ENCODE data around the gene TMEM212.

The TMEM212 gene

GRCh38 chr3:171883257-171883892 lies 40.2 kb downstream of the TMEM212 start:
- H3K9ac ChIP-seq (ENCODE audit: low read depth, low read length): no peak overlapping the region
- H3K36me3 ChIP-seq (ENCODE audit: control insufficient read depth, insufficient read depth, low read length): no peaks in the 10 kb centered on the region
- no peak overlapping the region for H3K4me3 ChIP-seq (ENCODE audit: low read depth, low read length)
- peaks cover 4% of the 10 kb centered on the region for H3K9me3 ChIP-seq (ENCODE audit: control insufficient read depth, insufficient read depth, low read length)
- H3K27me3 ChIP-seq (ENCODE audit: control insufficient read depth, insufficient read depth, low read length): no peaks in the 10 kb centered on the region
- peaks cover 4% of the 10 kb centered on the region for H3K4me1 ChIP-seq (ENCODE audit: control insufficient read depth, insufficient read depth, low read length)

DNA sequence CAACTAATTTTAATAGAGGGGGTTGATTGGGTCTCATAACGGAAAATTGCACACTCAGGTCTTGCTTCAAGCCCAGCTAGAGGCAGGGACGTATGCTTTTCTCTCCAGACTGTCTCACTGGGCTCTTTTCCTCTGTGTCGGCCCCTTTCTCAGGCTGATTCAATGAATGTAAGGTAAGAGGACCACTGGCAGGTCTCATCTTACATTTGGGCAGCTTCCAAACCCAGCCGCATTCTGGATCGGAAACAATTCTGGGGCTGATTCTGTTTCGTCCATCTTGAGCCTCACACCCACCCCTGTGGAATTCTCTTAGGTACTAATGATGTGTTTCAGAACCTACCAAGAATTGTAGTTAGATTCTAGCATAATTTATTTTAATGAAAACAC lies 40.7 kb downstream of the TMEM212 start:
- Histone ChIP-seq H3K27me3 (ENCODE audit: control insufficient read depth, insufficient read depth, low read length) (no peaks in the 10 kb centered on the region), H3K4me1 (ENCODE audit: control insufficient read depth, insufficient read depth, low read length) (peaks cover 4% of the 10 kb centered on the region), H3K36me3 (ENCODE audit: control insufficient read depth, insufficient read depth, low read length) (no peaks in the 10 kb centered on the region), H3K9me3 (ENCODE audit: control insufficient read depth, insufficient read depth, low read length) (peaks cover 4% of the 10 kb centered on the region), H3K9ac (ENCODE audit: low read depth, low read length) (no peak overlapping the region), H3K4me3 (ENCODE audit: low read depth, low read length) (no peak overlapping the region)

DNA sequence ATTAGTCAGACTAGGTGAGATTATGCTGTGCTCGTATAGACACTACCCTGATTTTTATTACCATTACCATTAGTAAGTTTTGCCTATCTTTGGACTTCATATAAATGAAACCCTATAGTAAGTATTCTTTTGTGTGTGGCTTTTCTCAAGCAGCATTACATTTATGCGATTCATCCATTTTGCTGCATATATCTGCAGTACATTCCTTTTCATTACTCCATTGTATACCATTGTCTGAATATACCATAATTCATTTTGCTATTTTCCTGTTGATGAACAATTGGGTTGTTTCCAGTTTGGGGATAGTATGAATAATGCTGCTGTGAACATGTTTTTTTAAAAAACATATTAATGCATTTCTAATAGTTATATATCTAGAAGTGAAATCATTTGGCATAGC lies 45.3 kb downstream of the TMEM212 start:
- Histone ChIP-seq H3K4me1 (ENCODE audit: control insufficient read depth, insufficient read depth, low read length) (peaks cover 4% of the 10 kb centered on the region), H3K4me3 (ENCODE audit: low read depth, low read length) (no peak overlapping the region), H3K9ac (ENCODE audit: low read depth, low read length) (no peak overlapping the region)

GRCh38 chr3:171890398-171890797 lies 47.2 kb downstream of the TMEM212 start:
- no peak overlapping the region for H3K4me3 ChIP-seq (ENCODE audit: low read depth, low read length)
- H3K4me1 ChIP-seq (ENCODE audit: control insufficient read depth, insufficient read depth, low read length): peaks cover 2% of the 10 kb centered on the region
- H3K9ac ChIP-seq (ENCODE audit: low read depth, low read length): no peak overlapping the region
- H3K36me3 ChIP-seq (ENCODE audit: control insufficient read depth, insufficient read depth, low read length): no peaks in the 10 kb centered on the region
- H3K27me3 ChIP-seq (ENCODE audit: control insufficient read depth, insufficient read depth, low read length): no peaks in the 10 kb centered on the region
- H3K9me3 ChIP-seq (ENCODE audit: control insufficient read depth, insufficient read depth, low read length): peaks cover 4% of the 10 kb centered on the region

More for the DNA sequence above, 45.3 kb downstream of the TMEM212 start:
- H3K36me3 ChIP-seq (ENCODE audit: control insufficient read depth, insufficient read depth, low read length): no peaks in the 10 kb centered on the region
- no peaks in the 10 kb centered on the region for H3K27me3 ChIP-seq (ENCODE audit: control insufficient read depth, insufficient read depth, low read length)
- H3K9me3 ChIP-seq (ENCODE audit: control insufficient read depth, insufficient read depth, low read length): peaks cover 4% of the 10 kb centered on the region

GRCh38 chr3:171892457-171892856 lies 49.3 kb downstream of the TMEM212 start:
- Histone ChIP-seq H3K4me3 (ENCODE audit: low read depth, low read length) (no peak overlapping the region), H3K4me1 (ENCODE audit: control insufficient read depth, insufficient read depth, low read length) (peaks cover 2% of the 10 kb centered on the region), H3K9ac (ENCODE audit: low read depth, low read length) (no peak overlapping the region), H3K27me3 (ENCODE audit: control insufficient read depth, insufficient read depth, low read length) (no peaks in the 10 kb centered on the region), H3K9me3 (ENCODE audit: control insufficient read depth, insufficient read depth, low read length) (peaks cover 1% of the 10 kb centered on the region), H3K36me3 (ENCODE audit: control insufficient read depth, insufficient read depth, low read length) (no peaks in the 10 kb centered on the region)

GRCh38 chr3:171895291-171895690 lies 52.1 kb downstream of the TMEM212 start:
- H3K27me3 ChIP-seq (ENCODE audit: control insufficient read depth, insufficient read depth, low read length): no peaks in the 10 kb centered on the region
- H3K36me3 ChIP-seq (ENCODE audit: control insufficient read depth, insufficient read depth, low read length): no peaks in the 10 kb centered on the region
- H3K4me1 ChIP-seq (ENCODE audit: control insufficient read depth, insufficient read depth, low read length): peaks cover 2% of the 10 kb centered on the region
- H3K9me3 ChIP-seq (ENCODE audit: control insufficient read depth, insufficient read depth, low read length): no peaks in the 10 kb centered on the region
- no peak overlapping the region for H3K9ac ChIP-seq (ENCODE audit: low read depth, low read length)
- no peak overlapping the region for H3K4me3 ChIP-seq (ENCODE audit: low read depth, low read length)

DNA sequence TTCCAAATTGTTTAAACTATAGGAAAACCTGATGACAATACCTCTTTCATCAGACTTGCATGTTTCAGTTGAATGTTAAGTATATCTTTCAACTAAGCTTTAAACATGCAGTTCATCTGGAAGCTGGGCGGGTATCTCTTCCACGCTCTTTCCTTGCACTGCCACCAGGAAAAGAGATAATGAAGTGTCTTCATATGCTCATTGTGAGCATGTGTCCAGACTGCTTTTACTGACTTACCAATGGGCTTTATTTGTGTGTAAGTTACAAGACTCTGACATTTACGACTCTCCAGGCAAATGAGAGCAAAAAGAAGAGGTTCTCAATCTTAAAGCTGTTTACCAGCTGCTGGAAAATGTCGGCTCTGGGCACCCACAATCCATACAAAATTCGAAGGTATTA lies 52.8 kb downstream of the TMEM212 start:
- no peaks in the 10 kb centered on the region for H3K36me3 ChIP-seq (ENCODE audit: control insufficient read depth, insufficient read depth, low read length)
- no peaks in the 10 kb centered on the region for H3K27me3 ChIP-seq (ENCODE audit: control insufficient read depth, insufficient read depth, low read length)
- no peak overlapping the region for H3K4me3 ChIP-seq (ENCODE audit: low read depth, low read length)
- H3K9ac ChIP-seq (ENCODE audit: low read depth, low read length): no peak overlapping the region
- H3K9me3 ChIP-seq (ENCODE audit: control insufficient read depth, insufficient read depth, low read length): no peaks in the 10 kb centered on the region
- peaks cover 2% of the 10 kb centered on the region for H3K4me1 ChIP-seq (ENCODE audit: control insufficient read depth, insufficient read depth, low read length)

DNA sequence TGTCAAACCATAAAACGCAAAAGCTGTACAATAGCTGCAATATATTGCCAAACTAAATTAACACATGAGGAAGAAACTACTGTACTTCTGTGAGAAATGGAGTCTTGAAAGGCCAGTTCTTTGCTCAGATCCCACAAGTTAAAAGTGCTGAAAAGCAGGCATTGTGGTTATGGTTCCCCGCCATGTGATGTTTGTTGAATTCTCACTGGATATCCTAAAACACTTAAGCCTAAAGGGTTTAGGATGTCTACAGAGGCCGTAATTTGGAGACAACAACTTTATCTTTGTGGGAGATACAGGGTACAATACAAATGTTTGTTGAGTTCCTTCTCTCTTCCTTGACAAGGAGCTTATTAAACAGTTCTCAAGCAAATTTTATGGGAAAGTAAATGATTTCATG lies 53.2 kb downstream of the TMEM212 start:
- Histone ChIP-seq H3K36me3 (ENCODE audit: control insufficient read depth, insufficient read depth, low read length) (no peaks in the 10 kb centered on the region), H3K4me1 (ENCODE audit: control insufficient read depth, insufficient read depth, low read length) (peaks cover 2% of the 10 kb centered on the region), H3K9me3 (ENCODE audit: control insufficient read depth, insufficient read depth, low read length) (no peaks in the 10 kb centered on the region), H3K4me3 (ENCODE audit: low read depth, low read length) (no peak overlapping the region), H3K27me3 (ENCODE audit: control insufficient read depth, insufficient read depth, low read length) (no peaks in the 10 kb centered on the region), H3K9ac (ENCODE audit: low read depth, low read length) (no peak overlapping the region)

DNA sequence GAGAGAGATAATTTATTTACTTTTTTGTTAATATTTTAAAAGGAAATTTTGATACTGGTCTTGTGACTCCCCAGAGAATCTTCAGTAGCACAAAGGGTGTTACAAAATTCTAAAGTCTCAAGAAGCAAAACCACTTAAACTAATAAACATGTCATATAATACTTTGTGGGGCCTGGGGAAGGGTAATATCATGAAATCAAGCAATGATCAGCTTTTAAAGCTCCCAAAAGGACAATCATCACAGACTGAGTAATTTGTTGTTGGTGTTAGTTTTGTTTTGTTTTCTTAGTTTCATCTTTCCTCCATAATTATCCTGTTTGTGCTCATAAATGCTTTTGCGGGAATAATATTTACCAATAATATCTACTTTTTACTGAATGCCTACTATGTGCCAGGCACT lies 55.0 kb downstream of the TMEM212 start:
- Histone ChIP-seq H3K9me3 (ENCODE audit: control insufficient read depth, insufficient read depth, low read length) (no peaks in the 10 kb centered on the region), H3K9ac (ENCODE audit: low read depth, low read length) (no peak overlapping the region), H3K4me1 (ENCODE audit: control insufficient read depth, insufficient read depth, low read length) (peaks cover 2% of the 10 kb centered on the region), H3K27me3 (ENCODE audit: control insufficient read depth, insufficient read depth, low read length) (no peaks in the 10 kb centered on the region), H3K4me3 (ENCODE audit: low read depth, low read length) (no peak overlapping the region), H3K36me3 (ENCODE audit: control insufficient read depth, insufficient read depth, low read length) (no peaks in the 10 kb centered on the region)

DNA sequence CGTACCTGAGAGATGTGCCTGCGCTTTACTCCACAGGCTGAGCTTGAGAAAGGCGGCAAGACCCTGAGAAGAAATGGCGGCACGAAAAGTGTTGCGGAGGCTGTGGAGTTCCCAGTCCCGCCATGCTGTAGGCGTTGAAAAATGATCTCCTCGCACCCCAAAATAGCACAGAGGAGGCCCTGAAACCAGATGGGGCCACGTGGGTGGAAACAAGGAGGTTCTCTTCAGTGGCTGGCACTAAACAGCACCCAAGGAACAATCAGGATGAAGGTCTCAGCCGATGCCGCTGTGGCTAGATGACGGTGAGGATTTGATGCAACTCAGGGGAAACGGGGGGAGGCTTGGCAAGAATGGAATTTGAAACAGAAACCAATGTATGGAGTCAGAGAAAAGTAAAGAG lies 57.3 kb downstream of the TMEM212 start:
- Histone ChIP-seq H3K27me3 (ENCODE audit: control insufficient read depth, insufficient read depth, low read length) (no peaks in the 10 kb centered on the region), H3K4me1 (ENCODE audit: control insufficient read depth, insufficient read depth, low read length) (no peaks in the 10 kb centered on the region), H3K9ac (ENCODE audit: low read depth, low read length) (no peak overlapping the region), H3K4me3 (ENCODE audit: low read depth, low read length) (no peak overlapping the region), H3K9me3 (ENCODE audit: control insufficient read depth, insufficient read depth, low read length) (no peaks in the 10 kb centered on the region), H3K36me3 (ENCODE audit: control insufficient read depth, insufficient read depth, low read length) (no peaks in the 10 kb centered on the region)

DNA sequence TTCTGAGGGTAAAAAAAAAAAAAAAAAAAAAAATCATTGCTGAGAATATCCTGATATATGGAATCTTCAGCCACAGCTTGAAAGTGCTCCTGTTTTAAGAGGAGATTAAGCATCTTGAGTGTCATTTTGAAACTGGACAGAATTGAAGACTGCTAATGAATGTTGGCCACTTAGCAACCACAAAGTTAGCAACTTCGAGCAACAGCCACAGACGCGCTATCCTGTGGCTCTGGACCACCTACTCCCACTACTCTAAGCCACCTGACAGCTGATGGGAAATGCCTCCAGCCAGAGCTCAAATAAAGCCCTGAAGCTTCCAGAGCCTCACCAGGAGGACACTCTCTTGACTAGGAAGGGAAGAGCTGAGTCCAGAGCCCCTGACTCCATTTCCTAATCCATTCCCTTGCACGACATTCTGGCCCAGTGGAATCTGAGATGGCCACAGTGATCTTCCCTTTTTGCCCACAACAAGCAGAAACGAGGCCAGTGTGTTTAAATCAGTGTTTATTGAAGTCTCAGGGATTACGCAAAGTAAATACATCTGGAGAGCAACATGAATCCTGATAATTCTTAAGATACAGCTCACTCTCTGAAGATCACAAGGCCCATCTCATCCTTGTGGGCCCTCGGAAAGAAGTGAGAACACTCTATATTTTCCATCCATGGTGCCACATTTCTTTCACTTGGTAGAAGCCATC lies 58.6 kb downstream of the TMEM212 start:
- H3K4me3 ChIP-seq (ENCODE audit: low read depth, low read length): no peak overlapping the region
- H3K9ac ChIP-seq (ENCODE audit: low read depth, low read length): no peak overlapping the region
- H3K36me3 ChIP-seq (ENCODE audit: control insufficient read depth, insufficient read depth, low read length): no peaks in the 10 kb centered on the region
- H3K4me1 ChIP-seq (ENCODE audit: control insufficient read depth, insufficient read depth, low read length): no peaks in the 10 kb centered on the region
- no peaks in the 10 kb centered on the region for H3K9me3 ChIP-seq (ENCODE audit: control insufficient read depth, insufficient read depth, low read length)
- no peaks in the 10 kb centered on the region for H3K27me3 ChIP-seq (ENCODE audit: control insufficient read depth, insufficient read depth, low read length)

- Histone ChIP-seq H3K9me3 (ENCODE audit: control insufficient read depth, insufficient read depth, low read length) (no peaks in the 10 kb centered on the region), H3K36me3 (ENCODE audit: control insufficient read depth, insufficient read depth, low read length) (no peaks in the 10 kb centered on the region), H3K27me3 (ENCODE audit: control insufficient read depth, insufficient read depth, low read length) (no peaks in the 10 kb centered on the region), H3K4me1 (ENCODE audit: control insufficient read depth, insufficient read depth, low read length) (no peaks in the 10 kb centered on the region), H3K4me3 (ENCODE audit: low read depth, low read length) (no peak overlapping the region), H3K9ac (ENCODE audit: low read depth, low read length) (no peak overlapping the region)
These were observed 61.7 kb downstream of the TMEM212 start for GRCh38 chr3:171904829-171905228.
